K562 (cell line): ENCODE data around the gene ELMOD1. TPM values are rescaled to one million over a fixed set of nuclear protein-coding genes. Genes with fewer than 3 reads are reported as not detected.

Experiments
- ATAC-seq: fragments of 200-7000 bp; cut with Tn5 transposase; 3 replicates; pipeline ENCODE4 v1.9.1; 2020; ENCODE audit warnings: moderate library complexity
- BruUV-seq: library from RNA; stranded (reverse); fragments of 400-500 nt; replicated peaks from 2 replicates; lab custom pipeline; 2021; lab: Mats Ljungman, UMichigan
- CTCF ChIA-PET: fragments of 300-600 bp; formaldehyde crosslinking; extraction: SDS; loops from one replicate; lab custom pipeline; 2021; ENCODE audit warnings: low intra/inter-chr PET ratio; lab: Yijun Ruan, JAX
- POLR2A ChIA-PET: fragments of 300-600, 350-650 bp; sonication (Branson Sonifier 250); formaldehyde crosslinking; extraction: SDS; loops from one replicate; lab custom pipeline; 2021; ENCODE audit warnings: antibody characterized with exemption, inconsistent platforms; lab: Yijun Ruan, JAX
- DNase-seq, 4 experiments: peaks; one replicate each; pipeline versions ENCODE4 v3.0.0 to v3.0.0-alpha.2; 2011 to 2018; ENCODE audit warnings: low spot score in 3 of 4, mixed read lengths in 3 of 4; ENCODE audit errors: extremely low read depth in 1 of 4
- FAIRE-seq: peaks from 2 replicates; lab custom pipeline; 2011; peaks lifted over from hg19 to GRCh38; lab: Jason Lieb, UNC
- H2AFZ ChIP-seq: 2 replicates; pipeline ENCODE4 v1.6.0; 2011; ENCODE audit warnings: low read depth, low read length, control low read depth, inconsistent platforms
- H3K27ac ChIP-seq: fragments of 200-600 bp; 3 replicates; pipeline ENCODE4 v1.8.0; 2011; ENCODE audit warnings: low read depth, mild to moderate bottlenecking, control low read depth, inconsistent platforms, low read length, moderate library complexity, mixed read lengths; ENCODE audit errors: extremely low read depth
- H3K27me3 ChIP-seq, 2 experiments: fragments of 300-600 bp in 1 of 2; 2 replicates in 1 of 2; 3 replicates in 1 of 2; pipeline versions ENCODE4 v1.6.0 to v1.8.0; 2011; ENCODE audit warnings: inconsistent platforms in 2 of 2, low read length in 2 of 2, mild to moderate bottlenecking in 1 of 2, mixed read lengths in 1 of 2, moderate library complexity in 1 of 2; ENCODE audit not compliant: control insufficient read depth in 2 of 2, insufficient read depth in 2 of 2
- H3K36me3 ChIP-seq: fragments of 300-600 bp; 3 replicates; pipeline ENCODE4 v1.8.0; 2011; ENCODE audit warnings: mild to moderate bottlenecking, low read length, inconsistent platforms; ENCODE audit not compliant: control insufficient read depth, insufficient read depth
- H3K4me1 ChIP-seq, 2 experiments: fragments of 200-600 bp in 1 of 2; replicated peaks in 1 of 2; 2 replicates in 1 of 2; 3 replicates in 1 of 2; pipeline versions ENCODE4 v1.5.1 to v1.8.0; 2011; ENCODE audit warnings: inconsistent platforms in 2 of 2, low read length in 2 of 2, mild to moderate bottlenecking in 1 of 2, mixed read lengths in 1 of 2, moderate library complexity in 1 of 2; ENCODE audit not compliant: control insufficient read depth in 2 of 2, insufficient read depth in 2 of 2
- H3K4me2 ChIP-seq: 2 replicates; pipeline ENCODE4 v1.6.1; 2011; ENCODE audit warnings: low read length, control low read depth, inconsistent platforms, mixed read lengths; ENCODE audit not compliant: insufficient read depth
- H3K4me3 ChIP-seq: fragments of 200-600 bp; sonication (generic), shearing (Covaris generic); 2 replicates; pipeline ENCODE4 v1.5.1; 2016; ENCODE audit warnings: control low read depth, inconsistent platforms
- H3K79me2 ChIP-seq: fragments of 200-600 bp; 3 replicates; pipeline ENCODE4 v1.8.0; 2011; ENCODE audit warnings: low read length, inconsistent platforms; ENCODE audit not compliant: control insufficient read depth, insufficient read depth
- H3K9ac ChIP-seq, 2 experiments: 2 replicates each; pipeline versions ENCODE4 v1.6.0 to v1.6.1; 2011; ENCODE audit warnings: low read depth in 2 of 2, low read length in 2 of 2, control low read depth in 1 of 2, inconsistent platforms in 1 of 2, mild to moderate bottlenecking in 1 of 2, mixed read lengths in 1 of 2; ENCODE audit not compliant: insufficient read depth in 1 of 2
- H3K9me1 ChIP-seq: one replicate; pipeline ENCODE4 v1.6.0; 2011; ENCODE audit warnings: inconsistent platforms, mild to moderate bottlenecking, low read length, moderate library complexity; ENCODE audit not compliant: control insufficient read depth, insufficient read depth
- H3K9me3 ChIP-seq: replicated peaks from 2 replicates; pipeline ENCODE4 v1.5.1; 2011; ENCODE audit warnings: low read depth, low read length, inconsistent platforms; ENCODE audit not compliant: control insufficient read depth, insufficient read depth
- H4K20me1 ChIP-seq: replicated peaks from 2 replicates; pipeline ENCODE4 v1.6.1; 2011; ENCODE audit warnings: low read length, inconsistent platforms, mixed read lengths; ENCODE audit not compliant: control insufficient read depth, insufficient read depth
- FOXJ3 ChIP-seq: sonication (generic); formaldehyde crosslinking; IDR thresholded peaks from 2 replicates; pipeline ENCODE4 v1.4.0; 2020; ENCODE audit warnings: mild to moderate bottlenecking, missing genetic modification reagents
- NCOA6 ChIP-seq: fragments of 450-650 bp; IDR thresholded peaks from 2 replicates; pipeline ENCODE4 v1.6.1; 2017; ENCODE audit warnings: mild to moderate bottlenecking
- PPARD ChIP-seq: fragments of 250-450 bp; sonication (Bioruptor Pico); IDR thresholded peaks from 2 replicates; pipeline ENCODE4 v1.8.0; 2022; ENCODE audit warnings: inconsistent platforms, mild to moderate bottlenecking, moderate library complexity
- PRMT5 ChIP-seq: sonication (generic); formaldehyde crosslinking; IDR thresholded peaks from 2 replicates; pipeline ENCODE4 v1.5.0; 2020; ENCODE audit warnings: missing genetic modification reagents
- SIRT6 ChIP-seq: IDR thresholded peaks from one replicate; pipeline ENCODE4 v1.6.1; 2012; ENCODE audit warnings: low read depth, mild to moderate bottlenecking, control low read depth, inconsistent platforms, low read length, moderate library complexity
- ZNF311 ChIP-seq: fragments of 250-450 bp; sonication (Bioruptor Pico); IDR thresholded peaks from 2 replicates; pipeline ENCODE4 v1.4.0; 2020; ENCODE audit warnings: mild to moderate bottlenecking, moderate library complexity
- ZSCAN32 ChIP-seq: fragments of 450-650 bp; formaldehyde crosslinking; IDR thresholded peaks from 2 replicates; pipeline ENCODE4 v1.4.0; 2020; ENCODE audit warnings: mild to moderate bottlenecking, moderate library complexity
- WGBS: fragments of 100-300 bp; shearing (Covaris generic); methylation state at CpG from one replicate; pipeline ENCODE4 v1.1.6; 2016; ENCODE audit warnings: low coverage, mixed read lengths; ENCODE audit not compliant: insufficient coverage; ENCODE audit errors: missing lambda C conversion rate; 5-methylcytosine and 5-hydroxymethylcytosine counted together
- in situ Hi-C: fragments of 300-500 bp; cut with MboI; formaldehyde crosslinking; loops from 4 replicates; pipeline ENCODE4 v1.15.0; 2018; ENCODE audit warnings: inconsistent platforms, mixed read lengths
- intact Hi-C: fragments of 100-400 bp; cut with micrococcal nuclease; formaldehyde crosslinking; loops from 2 replicates; pipeline ENCODE4 v1.14.2; 2022
- polyA plus RNA-seq, 8 experiments: library from polyadenylated mRNA; depleted of rRNA in 4 of 8; stranded (reverse) in 5 of 8; unstranded in 3 of 8; fragments of >200 nt; fragmentation: Nextera tagmentation in 2 of 8; fragmentation: Illumina TruSeq in 1 of 8; extraction: Ambion mirVana in 2 of 8; extraction: Trizol in 1 of 8; gene quantifications; 2 replicates each; pipeline versions ENCODE4 v1.2.1 to v1.2.3, GENCODE V29; 2011 to 2014; ENCODE audit warnings: inconsistent platforms in 1 of 8, missing spikeins in 1 of 8
- total RNA-seq, 7 experiments: library from RNA; depleted of rRNA in 6 of 7; stranded (reverse); fragments of >200 nt in 6 of 7; fragmentation: Illumina TruSeq in 2 of 7; extraction: Trizol in 2 of 7; gene quantifications; 2 replicates each; pipeline versions ENCODE4 v1.2.1 to v1.2.3, GENCODE V29; 2011 to 2021; ENCODE audit warnings: low replicate concordance in 1 of 7

Gene ELMOD1
- total and polyA plus RNA-seq, 9 of the 15 experiments (the other 6 are each of a cell fraction or from before 2014, with no cell fraction given): not detected

DNA sequence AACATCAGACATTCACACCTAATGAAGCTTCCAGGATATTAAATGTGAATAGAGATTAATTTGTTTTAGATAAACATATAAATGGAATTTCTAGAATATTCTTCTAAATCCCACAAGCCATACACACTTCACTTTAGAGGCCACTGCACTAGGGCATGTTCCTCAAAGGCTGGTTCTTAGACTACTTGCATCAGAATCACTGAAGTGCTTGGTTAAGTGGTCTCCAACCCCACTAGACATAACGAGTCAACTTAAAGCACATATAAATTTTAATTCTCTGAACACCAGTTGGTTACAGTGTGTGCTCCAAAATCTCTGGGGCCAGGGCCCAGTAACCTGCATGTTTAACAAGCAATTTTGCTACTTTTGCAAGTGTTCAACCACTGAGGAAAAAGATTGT is 17.5 kb upstream of the ELMOD1 start:
- no peak overlapping the region for H3K4me2 ChIP-seq
- no peak for FAIRE-seq
- BruUV-seq: no TSS peak
- no peaks in the 10 kb centered on the region for H3K9me3 ChIP-seq
- ATAC-seq: no peak
- in situ Hi-C loops: no loop called here
- no peak overlapping the region for H3K9ac ChIP-seq
- H3K27me3 ChIP-seq: no peaks in the 10 kb centered on the region
- no peaks in the 10 kb centered on the region for H3K79me2 ChIP-seq
- H4K20me1 ChIP-seq: no peaks in the 10 kb centered on the region
- TF ChIP-seq PPARD (no peak), NCOA6 (no peak), ZNF311 (CRISPR knock-in tag) (no peak), FOXJ3 (CRISPR knock-in tag) (no peak), ZSCAN32 (CRISPR knock-in tag) (no peak), PRMT5 (CRISPR knock-in tag) (no peak), SIRT6 (no peak)
- TF ChIP-seq, all 486 proteins: peak for 0
- intact Hi-C loops: no loop called here
- H3K27ac ChIP-seq: no peak overlapping the region
- WGBS: 18% methylated on average over 1 of the region's 1 CpG
- H3K36me3 ChIP-seq: no peaks in the 10 kb centered on the region
- no peak overlapping the region for H2AFZ ChIP-seq
- no peak for DNase-seq
- CTCF ChIA-PET: no interaction called here
- no peaks in the 10 kb centered on the region for H3K9me1 ChIP-seq
- POLR2A ChIA-PET: no interaction called here
- no peak overlapping the region for H3K4me3 ChIP-seq
- peaks cover 0 to 4% of the 10 kb centered on the region in 2 experiments; a peak in 1 of 5 replicates for H3K4me1 ChIP-seq
